NAMALWA (cell line): ENCODE measurements around the gene CDKN2B.
A peak's percentile ranks its signal among the peaks of the same experiment; 100 is the strongest.

Experiments
- DNase-seq: peaks from one replicate; pipeline ENCODE4 v3.0.0-alpha.2; 2015; ENCODE audit warnings: low spot score

Gene CDKN2B

DNA sequence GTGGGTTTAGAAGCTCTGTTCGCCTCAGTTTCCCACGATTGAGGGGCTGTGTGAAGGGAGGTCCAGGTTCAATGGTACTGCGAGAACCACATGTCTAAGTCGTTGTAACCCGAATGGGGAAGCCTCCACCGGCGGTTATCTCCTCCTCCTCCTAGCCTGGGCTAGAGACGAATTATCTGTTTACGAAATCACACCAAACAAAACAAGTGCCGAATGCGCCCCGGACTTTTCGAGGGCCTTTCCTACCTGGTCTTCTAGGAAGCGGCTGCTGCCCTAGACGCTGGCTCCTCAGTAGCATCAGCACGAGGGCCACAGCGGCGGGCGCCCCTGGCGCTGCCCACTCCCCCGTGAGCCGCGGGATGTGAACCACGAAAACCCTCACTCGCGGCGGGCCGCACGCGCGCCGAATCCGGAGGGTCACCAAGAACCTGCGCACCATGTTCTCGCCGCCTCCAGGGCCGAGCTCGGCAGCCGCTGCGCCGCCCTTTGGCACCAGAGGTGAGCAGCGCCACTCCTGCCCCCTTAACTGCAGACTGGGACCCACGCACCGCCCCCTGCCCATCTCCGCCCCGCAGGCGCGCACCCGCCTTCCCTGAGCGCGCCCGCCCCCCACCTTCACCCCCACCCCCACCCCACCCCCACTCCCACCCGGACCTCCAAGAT is 15.1 kb downstream of the CDKN2B start, which contains the start of gene CDKN2A:
Gene CDKN2A, minus strand, starts transcription at position 500 of the 663 bp plus-strand sequence.
- DNase-seq: peak; percentile 87

DNA sequence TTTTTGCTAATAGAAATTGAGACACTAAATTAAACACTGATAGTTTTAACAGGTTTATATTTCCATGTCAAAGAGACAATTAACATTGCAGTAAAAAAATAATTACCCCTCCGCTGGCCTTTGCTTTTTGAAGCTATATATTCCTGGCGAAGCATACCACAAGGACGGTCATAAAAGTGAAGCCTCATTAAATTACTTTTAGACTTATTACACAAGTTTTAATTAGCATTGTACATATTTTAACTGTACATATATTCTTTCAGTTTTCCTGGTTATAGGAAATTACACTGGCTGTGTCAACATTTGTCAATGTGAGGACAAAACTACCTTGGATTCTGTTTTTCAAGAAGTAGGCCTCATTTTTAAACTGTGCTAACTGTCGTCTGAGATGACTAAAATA is 16.1 kb downstream of the CDKN2B start:
- DNase-seq: peak; percentile 26

DNA sequence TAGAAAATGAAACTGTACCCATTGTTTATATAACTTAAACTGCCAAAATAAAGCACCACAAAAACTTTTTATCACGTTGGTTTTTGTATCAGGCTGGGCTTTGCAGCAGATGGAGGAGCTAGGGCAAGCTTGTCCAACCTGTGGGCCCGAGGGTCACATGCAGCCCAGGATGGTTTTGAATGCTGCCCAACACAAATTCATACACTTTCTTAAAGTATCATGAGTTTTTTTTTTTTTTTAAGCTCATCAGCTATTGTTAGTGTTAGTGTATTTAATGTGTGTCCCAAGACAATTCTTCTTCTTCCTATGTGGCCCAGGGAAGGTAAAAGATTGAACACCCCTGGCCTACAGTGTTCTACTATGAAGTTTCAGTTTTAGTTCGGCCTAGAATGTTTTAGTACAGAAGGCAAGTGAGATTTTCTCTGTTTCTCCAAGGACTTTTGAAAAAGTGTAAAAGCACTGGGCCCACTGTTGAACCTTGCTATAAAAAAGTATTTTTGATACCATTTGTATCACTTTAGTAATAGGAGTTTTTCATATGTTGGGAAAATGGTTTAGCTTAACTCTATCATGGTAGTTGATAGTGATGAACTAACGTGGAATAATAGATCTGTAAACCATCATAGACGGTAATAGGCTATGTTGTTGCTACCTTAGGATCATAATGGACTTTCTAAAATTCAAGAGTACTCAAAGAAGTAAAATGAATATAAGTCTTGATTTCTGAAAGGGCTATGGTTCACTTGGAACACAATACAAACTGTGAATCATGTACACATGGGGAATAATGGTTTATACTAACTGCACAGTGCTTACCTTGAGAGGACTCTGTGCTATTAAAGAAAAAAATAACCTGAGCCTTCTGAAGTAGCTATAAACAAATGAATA is 17.8 kb downstream of the CDKN2B start:
- peak; percentile 37 for DNase-seq

DNA sequence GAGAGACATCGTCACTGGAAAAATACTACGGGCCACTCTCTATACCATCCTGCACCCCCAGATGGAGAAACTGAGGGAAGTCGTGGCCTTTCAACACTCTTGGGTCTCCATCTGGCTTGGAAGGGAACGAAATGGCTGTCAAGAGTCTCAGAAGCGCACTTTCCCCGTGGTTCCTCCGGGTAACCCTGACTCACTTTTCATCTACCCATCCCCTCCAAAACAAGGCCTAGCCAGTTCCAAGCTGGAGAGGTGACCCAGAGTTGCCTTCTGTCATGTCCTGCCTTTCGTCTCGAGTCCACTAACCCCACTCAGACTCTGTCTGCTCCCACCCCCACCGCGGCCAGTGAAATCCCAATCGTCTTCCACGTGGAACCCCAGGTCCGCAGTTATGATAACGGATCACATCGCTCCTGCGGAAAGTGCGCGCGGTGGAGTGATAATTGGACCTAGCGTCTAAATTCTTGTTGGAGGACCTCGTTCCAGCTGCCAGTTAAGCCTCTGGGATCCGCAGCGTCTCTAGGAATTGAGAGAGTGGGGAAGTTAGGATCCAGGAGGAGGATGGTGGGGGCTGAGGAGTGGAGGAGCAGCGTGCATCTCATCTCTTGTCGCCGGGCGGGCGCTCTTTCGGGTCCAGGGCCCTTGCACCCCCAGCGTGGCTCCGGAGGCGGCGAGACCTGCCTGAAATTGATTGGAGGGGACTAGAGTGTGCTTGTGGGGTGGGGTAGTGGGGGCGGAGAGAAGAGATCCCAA is 19.5 kb downstream of the CDKN2B start:
- DNase-seq: no peak

DNA sequence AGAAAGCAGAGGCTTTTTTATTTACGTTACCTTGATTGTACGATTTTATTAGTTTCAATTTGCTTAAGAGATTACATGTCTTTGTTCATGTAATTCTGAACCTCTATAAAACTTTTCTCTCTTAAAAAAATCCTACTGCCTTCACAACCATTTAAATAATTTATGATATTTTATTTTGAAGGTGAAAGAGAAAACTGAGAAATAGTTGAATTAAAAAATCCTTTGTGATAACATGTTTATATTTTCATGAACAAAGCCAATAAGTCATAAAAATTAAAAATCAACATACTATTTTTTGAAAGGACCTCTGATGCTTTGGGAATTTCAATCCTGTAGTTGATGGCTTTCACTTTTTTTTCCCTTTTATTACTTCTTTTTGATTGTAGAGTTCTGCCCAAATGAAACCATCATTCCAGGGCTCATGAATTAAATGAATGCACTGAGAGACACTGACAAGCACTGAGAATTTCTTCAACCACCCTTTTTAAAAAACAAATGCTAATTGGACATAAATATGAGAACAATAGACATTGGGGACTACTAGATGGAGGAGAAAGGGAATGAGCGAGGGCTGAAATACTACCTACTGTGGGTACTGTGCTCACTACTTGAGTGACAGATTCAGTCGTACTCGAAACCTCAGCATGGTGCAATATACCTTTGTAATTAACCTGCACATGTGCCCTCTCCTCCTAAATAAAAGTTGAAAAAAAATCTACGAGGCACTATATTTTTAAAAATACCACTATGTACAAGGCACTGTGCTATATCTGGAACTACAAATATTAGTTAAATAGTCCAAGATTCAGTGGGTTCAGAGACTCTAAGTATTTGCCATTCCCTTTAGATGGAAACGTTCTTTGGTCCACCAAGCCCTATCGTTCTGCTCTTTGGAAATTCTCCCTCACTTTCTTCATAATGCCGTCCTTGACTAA is 20.8 kb downstream of the CDKN2B start:
- DNase-seq: no peak

DNA sequence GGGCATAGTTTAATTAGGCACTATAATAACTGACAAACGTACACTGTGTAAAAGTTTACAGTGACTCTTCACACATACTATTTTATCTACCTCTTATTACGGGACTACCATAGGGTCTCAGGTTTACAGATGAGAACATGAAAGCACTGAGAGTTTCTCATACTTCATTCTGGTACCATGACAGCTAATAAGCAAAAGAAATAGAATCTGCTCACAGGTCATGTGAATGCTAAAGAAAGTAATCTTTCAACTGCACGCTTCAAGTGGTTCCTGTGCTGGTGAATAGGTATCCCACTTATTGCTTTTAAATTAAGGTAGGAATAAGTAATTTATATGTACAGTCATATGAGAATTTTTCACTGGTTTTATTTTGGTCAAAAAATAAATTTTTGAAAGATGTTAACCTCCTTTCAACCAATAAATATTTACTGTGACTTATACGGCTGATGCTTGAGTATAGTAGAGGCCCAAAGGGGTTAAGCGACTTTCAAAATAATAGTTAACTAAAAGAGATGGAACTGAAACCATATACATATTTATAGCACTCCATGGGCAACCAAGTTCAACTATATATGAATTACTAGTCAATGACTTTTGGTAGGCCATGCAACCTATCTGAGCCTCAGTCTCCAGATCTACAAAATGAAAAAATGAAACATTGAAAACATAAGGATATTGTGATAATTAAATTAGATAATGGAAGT is 23.0 kb downstream of the CDKN2B start:
- DNase-seq: no peak

DNA sequence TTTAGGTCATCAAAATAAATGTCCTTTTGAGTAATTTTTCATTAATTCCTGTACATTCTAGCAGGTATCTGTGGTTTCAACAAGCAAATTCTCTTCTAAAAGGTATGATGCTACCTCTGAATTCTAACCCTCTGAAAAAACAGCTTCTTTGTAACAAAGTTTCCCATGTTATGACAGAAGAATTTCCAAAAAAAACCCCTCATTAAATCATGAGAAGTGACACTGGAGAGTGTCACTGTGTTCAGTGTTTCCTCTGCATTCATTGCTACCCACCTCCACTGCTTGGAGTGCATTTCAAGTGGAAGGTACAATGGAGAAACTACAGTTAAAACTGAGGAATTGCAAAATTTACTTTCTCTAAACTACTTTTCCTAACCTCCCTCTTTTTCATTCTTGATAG is 25.0 kb downstream of the CDKN2B start:
- no peak for DNase-seq

DNA sequence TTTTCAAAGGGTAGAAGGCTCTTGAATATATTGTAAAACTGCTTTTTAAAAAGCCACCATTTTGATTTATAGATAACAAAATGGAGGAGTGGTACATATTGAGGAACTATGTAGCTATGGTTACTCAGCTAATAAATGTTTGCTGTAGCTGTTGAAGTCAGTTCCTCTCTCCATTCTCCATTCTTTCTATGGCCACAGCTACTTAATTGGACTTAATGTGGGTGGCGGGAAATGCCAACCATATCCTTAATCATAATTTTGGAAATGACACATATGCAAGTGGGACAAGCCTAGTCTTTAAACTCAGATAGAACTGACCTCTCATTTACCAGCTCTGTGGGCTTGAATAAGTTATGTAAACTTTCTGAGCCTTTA is 25.6 kb downstream of the CDKN2B start:
- no peak for DNase-seq

DNA sequence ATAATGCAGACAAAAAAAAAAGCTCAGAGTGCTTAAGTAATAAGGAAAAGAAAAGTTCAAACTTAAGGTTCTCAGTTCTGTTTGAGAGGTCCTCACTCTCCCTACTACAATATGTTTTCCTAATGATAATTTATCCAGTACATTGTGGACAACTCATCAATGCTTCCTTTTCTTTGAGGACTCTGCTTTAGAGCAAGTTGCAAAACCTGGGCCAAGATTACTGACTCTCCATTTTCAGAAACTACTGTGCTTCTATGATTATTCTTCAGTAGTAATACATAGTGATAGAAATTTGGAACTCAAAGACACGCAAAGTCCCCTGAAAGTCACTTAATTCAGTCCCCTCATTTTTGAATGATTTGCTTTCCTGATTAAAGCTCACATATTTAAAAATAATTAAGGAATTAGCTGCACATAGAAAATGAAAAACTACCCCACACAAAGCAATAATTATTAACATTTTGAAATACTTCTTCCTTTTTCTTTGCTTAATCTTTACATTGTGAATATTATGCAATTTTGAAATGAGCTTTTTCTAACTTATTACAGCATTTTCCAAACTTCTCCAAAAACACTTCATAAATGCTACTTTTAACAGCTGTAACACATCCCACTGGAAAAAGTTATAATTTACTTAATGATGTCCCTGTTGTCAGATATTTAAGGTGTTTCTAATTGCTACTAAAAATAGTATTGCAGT is 26.1 kb downstream of the CDKN2B start:
- no peak for DNase-seq

DNA sequence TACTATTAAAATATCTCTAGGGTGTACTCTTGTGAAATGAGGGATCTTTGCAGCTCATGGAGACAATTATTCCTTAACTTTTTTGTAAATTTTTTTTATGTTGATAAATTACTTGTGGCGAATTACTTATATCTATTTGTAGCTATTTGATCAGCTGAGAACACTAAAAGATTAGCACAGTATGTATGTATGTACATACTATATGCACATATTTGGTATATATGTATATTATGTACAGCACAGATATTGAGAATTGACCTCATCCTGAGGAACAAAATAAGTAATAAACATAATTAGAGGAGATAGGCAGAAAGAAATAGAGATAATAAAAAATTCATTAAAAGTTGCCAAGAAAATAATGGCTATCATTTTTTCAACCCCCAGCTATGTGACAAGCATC is 26.7 kb downstream of the CDKN2B start:
- DNase-seq: no peak

DNA sequence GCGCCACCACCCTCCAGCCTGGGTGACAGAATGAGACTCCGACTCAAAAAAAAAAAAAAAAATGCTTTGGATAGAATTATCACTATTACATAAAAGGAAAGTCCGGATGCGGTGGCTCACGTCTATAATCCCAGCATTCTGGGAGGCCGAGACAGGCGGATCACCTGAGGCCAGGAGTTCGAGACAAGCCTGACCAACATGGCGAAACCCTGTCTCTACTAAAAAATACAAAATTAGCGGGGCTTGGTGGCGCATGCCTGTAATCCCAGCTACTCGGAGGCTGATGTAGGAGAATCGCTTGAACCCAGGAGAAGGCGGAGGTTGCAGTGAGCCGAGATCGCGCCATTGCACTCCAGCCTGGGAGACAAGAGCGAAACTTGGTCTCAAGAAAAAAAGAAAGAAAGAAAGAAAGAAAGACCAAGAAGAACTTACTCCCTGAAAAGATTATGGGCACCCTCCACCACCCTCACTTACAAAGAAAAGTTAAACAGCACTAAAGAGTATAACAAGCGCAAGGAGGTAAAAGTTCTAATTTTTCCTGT is 32.7 kb downstream of the CDKN2B start:
- no peak for DNase-seq

DNA sequence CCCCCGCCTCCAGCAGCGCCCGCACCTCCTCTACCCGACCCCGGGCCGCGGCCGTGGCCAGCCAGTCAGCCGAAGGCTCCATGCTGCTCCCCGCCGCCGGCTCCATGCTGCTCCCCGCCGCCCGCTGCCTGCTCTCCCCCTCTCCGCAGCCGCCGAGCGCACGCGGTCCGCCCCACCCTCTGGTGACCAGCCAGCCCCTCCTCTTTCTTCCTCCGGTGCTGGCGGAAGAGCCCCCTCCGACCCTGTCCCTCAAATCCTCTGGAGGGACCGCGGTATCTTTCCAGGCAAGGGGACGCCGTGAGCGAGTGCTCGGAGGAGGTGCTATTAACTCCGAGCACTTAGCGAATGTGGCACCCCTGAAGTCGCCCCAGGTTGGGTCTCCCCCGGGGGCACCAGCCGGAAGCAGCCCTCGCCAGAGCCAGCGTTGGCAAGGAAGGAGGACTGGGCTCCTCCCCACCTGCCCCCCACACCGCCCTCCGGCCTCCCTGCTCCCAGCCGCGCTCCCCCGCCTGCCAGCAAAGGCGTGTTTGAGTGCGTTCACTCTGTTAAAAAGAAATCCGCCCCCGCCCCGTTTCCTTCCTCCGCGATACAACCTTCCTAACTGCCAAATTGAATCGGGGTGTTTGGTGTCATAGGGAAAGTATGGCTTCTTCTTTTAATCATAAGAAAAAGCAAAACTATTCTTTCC is 34.2 kb downstream of the CDKN2B start:
- DNase-seq: no peak

DNA sequence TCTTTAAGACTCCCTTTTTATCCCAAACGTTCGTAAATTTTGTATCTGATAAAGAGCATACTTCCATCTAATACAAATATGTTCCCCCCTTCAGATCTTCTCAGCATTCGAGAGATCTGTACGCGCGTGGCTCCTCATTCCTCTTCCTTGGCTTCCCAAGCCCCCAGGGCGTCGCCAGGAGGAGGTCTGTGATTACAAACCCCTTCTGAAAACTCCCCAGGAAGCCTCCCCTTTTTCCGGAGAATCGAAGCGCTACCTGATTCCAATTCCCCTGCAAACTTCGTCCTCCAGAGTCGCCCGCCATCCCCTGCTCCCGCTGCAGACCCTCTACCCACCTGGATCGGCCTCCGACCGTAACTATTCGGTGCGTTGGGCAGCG is 34.8 kb downstream of the CDKN2B start:
- no peak for DNase-seq

DNA sequence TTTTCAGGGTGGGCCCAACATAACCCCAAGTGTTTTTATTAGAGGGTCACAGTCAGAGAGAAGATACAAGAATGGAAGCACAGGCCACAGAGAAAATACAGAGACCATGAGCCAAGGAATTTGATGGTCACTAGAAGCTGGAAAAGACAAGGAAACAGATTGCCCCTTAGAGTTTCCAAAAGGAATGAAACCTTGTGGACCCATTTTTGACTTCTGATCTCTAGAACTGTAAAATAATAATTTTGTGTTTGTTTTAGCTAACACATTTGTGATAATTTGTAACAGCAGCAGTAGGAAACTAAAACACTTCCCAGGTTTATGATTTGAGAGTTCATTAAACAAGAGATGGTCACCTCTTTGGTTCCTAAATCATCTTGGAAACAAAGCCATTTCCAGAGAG is 36.7 kb downstream of the CDKN2B start:
- DNase-seq: no peak

DNA sequence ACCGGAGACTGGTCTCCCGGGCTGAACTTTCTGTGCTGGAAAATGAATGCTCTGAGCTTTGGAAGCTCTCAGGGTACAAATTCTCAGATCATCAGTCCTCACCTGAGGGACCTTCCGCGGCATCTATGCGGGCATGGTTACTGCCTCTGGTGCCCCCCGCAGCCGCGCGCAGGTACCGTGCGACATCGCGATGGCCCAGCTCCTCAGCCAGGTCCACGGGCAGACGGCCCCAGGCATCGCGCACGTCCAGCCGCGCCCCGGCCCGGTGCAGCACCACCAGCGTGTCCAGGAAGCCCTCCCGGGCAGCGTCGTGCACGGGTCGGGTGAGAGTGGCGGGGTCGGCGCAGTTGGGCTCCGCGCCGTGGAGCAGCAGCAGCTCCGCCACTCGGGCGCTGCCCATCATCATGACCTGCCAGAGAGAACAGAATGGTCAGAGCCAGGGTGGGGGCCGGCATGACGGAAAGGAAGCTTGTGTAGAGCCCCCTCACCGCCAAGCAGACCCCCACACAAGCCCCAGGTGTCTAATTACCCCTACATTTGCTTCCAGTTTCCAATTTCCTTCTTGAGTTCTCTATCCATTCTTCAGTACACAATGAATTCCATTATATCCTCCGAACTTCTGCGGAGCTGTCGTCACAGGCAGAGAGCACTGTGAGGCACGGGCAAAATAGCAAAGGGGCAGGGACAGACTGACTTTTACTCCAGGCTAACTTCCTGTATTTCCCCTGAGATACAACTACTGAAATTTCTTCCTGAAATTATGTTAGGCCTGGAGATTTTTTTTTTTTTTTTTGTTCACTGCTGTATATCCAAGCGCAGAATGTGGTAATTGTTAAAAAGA is 38.1 kb downstream of the CDKN2B start:
- no peak for DNase-seq

DNA sequence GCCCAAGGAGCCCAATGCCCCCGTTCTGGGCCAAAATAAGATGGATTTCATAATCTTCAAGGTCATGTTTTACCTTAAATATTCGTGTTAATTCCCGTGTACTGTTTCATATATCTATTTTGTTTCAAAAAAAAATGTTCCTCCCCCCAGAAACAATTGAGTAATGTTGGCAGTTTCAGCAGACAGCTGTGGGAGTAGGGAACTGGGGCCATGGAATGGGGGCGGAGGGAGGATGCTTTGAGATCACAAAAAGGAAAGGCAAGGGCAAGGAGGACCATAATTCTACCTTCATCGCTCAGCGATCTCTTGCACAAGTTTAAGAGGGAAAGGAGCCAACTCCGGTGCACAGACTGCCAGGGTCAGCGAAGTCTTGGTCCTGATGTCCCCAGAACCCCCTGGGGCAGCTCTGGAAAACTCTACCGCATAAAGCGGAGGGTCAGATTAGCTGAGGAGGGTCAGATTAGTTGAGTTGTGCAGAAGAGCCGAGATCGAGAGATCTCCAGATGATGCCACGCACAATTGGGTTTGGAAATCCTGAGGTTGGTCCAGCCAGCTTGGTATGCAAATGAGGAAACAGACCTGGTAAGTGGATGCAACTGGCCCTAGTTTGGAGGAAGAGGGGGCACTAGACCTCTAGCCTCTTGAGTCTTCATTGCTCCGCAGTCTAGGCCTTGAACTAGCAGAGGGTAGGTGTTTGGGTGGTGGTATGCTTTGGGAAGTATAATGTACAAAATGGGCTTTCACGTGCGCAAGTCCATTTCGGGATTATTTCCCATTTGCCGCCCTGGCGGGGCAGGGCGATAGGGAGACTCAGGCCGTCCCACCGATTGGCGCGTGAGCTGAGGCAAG is 38.9 kb downstream of the CDKN2B start:
- no peak for DNase-seq
